Liver (tissue), 9 donors: ENCODE data around the gene FAM193A. TPM values are rescaled to one million over a fixed set of nuclear protein-coding genes. Genes with fewer than 3 reads are reported as not detected.

Experiments used
- DNase-seq: peaks from one replicate; pipeline ENCODE4 v3.0.0-alpha.2; 2017; ENCODE audit warnings: low spot score
- H3K27ac ChIP-seq, 2 donors: one replicate each; pipeline ENCODE4 v1.7.0; 2013; ENCODE audit warnings: inconsistent platforms in 2 of 2, low read length in 2 of 2, control low read depth in 1 of 2, low read depth in 1 of 2, mild to moderate bottlenecking in 1 of 2
- H3K27me3 ChIP-seq, 4 donors: one replicate each; pipeline versions ENCODE4 v1.6.1 to v1.7.0; 2013; ENCODE audit warnings: low read length in 3 of 4, inconsistent platforms in 1 of 4, mild to moderate bottlenecking in 1 of 4, moderate library complexity in 1 of 4; ENCODE audit not compliant: control insufficient read depth in 4 of 4, insufficient read depth in 4 of 4
- H3K36me3 ChIP-seq, 4 donors: one replicate each; pipeline versions ENCODE4 v1.6.1 to v1.7.0; 2013; ENCODE audit warnings: low read length in 3 of 4, mild to moderate bottlenecking in 3 of 4, low read depth in 1 of 4, moderate library complexity in 1 of 4; ENCODE audit not compliant: control insufficient read depth in 4 of 4, insufficient read depth in 3 of 4
- H3K4me1 ChIP-seq, 4 donors: one replicate each; pipeline versions ENCODE4 v1.6.1 to v1.7.0; 2013; ENCODE audit warnings: low read length in 3 of 4, mild to moderate bottlenecking in 3 of 4, moderate library complexity in 1 of 4; ENCODE audit not compliant: control insufficient read depth in 4 of 4, insufficient read depth in 4 of 4
- H3K4me3 ChIP-seq, 3 donors: one replicate each; pipeline versions ENCODE4 v1.6.1 to v1.7.0; 2013; ENCODE audit warnings: low read length in 3 of 3, control low read depth in 1 of 3, low read depth in 1 of 3, mild to moderate bottlenecking in 1 of 3
- H3K9ac ChIP-seq, 2 donors: one replicate each; pipeline ENCODE4 v1.7.0; 2013; ENCODE audit warnings: low read length in 2 of 2, mild to moderate bottlenecking in 2 of 2, moderate library complexity in 2 of 2, control low read depth in 1 of 2, low read depth in 1 of 2
- H3K9me3 ChIP-seq, 4 donors: one replicate each; pipeline versions ENCODE4 v1.6.1 to v1.7.0; 2013; ENCODE audit warnings: low read length in 3 of 4; ENCODE audit not compliant: control insufficient read depth in 4 of 4
- EGR1 ChIP-seq, 2 donors: IDR thresholded peaks; 2 replicates each; pipeline ENCODE4 v1.6.1; 2016 to 2018; ENCODE audit warnings: antibody characterized with exemption in 2 of 2, low read depth in 2 of 2
- FOXA1 ChIP-seq: IDR thresholded peaks from 2 replicates; pipeline ENCODE4 v1.6.1; 2016; ENCODE audit warnings: antibody characterized with exemption
- FOXA2 ChIP-seq: IDR thresholded peaks from 2 replicates; pipeline ENCODE4 v1.6.1; 2016; ENCODE audit warnings: antibody characterized with exemption
- GABPA ChIP-seq, 2 donors: IDR thresholded peaks in 1 of 2; conservative IDR thresholded peaks in 1 of 2; 2 replicates each; pipeline ENCODE4 v1.6.1; 2016; ENCODE audit warnings: antibody characterized with exemption in 2 of 2, mild to moderate bottlenecking in 1 of 2, moderate library complexity in 1 of 2
- HNF4A ChIP-seq, 2 donors: conservative IDR thresholded peaks; 2 replicates each; pipeline ENCODE4 v1.6.1; 2016; ENCODE audit warnings: antibody characterized with exemption in 2 of 2, mild to moderate bottlenecking in 2 of 2
- JUND ChIP-seq, 2 donors: IDR thresholded peaks; 2 replicates each; pipeline ENCODE4 v1.6.1; 2016; ENCODE audit warnings: antibody characterized with exemption in 2 of 2
- NR2F2 ChIP-seq: IDR thresholded peaks from 2 replicates; pipeline ENCODE4 v1.6.1; 2016; ENCODE audit warnings: antibody characterized with exemption
- RAD21 ChIP-seq, 2 donors: IDR thresholded peaks; 2 replicates each; pipeline ENCODE4 v1.6.1; 2016; ENCODE audit warnings: antibody characterized with exemption in 2 of 2, mild to moderate bottlenecking in 2 of 2
- RXRA ChIP-seq, 2 donors: IDR thresholded peaks; 2 replicates each; pipeline ENCODE4 v1.6.1; 2017 to 2018; ENCODE audit warnings: antibody characterized with exemption in 2 of 2, mild to moderate bottlenecking in 1 of 2
- SP1 ChIP-seq: IDR thresholded peaks from 2 replicates; pipeline ENCODE4 v1.6.1; 2018; ENCODE audit warnings: antibody characterized with exemption, mild to moderate bottlenecking
- TAF1 ChIP-seq: conservative IDR thresholded peaks from 2 replicates; pipeline ENCODE4 v1.6.1; 2016; ENCODE audit warnings: antibody characterized with exemption, mild to moderate bottlenecking
- YY1 ChIP-seq: IDR thresholded peaks from 2 replicates; pipeline ENCODE4 v1.6.1; 2016; ENCODE audit warnings: antibody characterized with exemption, mild to moderate bottlenecking
- WGBS: extraction: QIAGEN DNeasy Blood & Tissue Kit; methylation state at CpG from one replicate; pipeline ENCODE4 v1.1.7; 2013; 5-methylcytosine and 5-hydroxymethylcytosine counted together
- polyA plus RNA-seq, 2 donors: library from polyadenylated mRNA; stranded (reverse) in 1 of 2; unstranded in 1 of 2; fragments of 200-250 nt in 1 of 2; fragments of >200 nt in 1 of 2; fragmentation: Nextera tagmentation in 1 of 2; extraction: Ambion mirVana in 1 of 2; gene quantifications; one replicate each; pipeline versions ENCODE4 v1.2.1 to v1.2.3, GENCODE V29; 2013 to 2015
- total RNA-seq, 2 donors: library from RNA; depleted of rRNA; stranded (reverse); fragments of >200 nt; gene quantifications; one replicate each; pipeline ENCODE4 v1.2.3, GENCODE V29; 2014
- TF ChIP-seq, protein P1 (sequence below): IDR thresholded peaks from 2 replicates; pipeline ENCODE4 v1.6.1; 2016; ENCODE audit warnings: antibody characterized with exemption
- TF ChIP-seq, protein P2 (sequence below): IDR thresholded peaks from 2 replicates; pipeline ENCODE4 v1.6.1; 2016; ENCODE audit warnings: antibody characterized with exemption, mild to moderate bottlenecking
- TF ChIP-seq, protein P3 (sequence below): IDR thresholded peaks from 2 replicates; pipeline ENCODE4 v1.6.1; 2016; ENCODE audit warnings: antibody characterized with exemption
- TF ChIP-seq, protein P4 (sequence below): IDR thresholded peaks from 2 replicates; pipeline ENCODE4 v1.6.1; 2016; ENCODE audit warnings: antibody characterized with exemption
- TF ChIP-seq, protein P5 (sequence below): fragments of 150-350 bp; IDR thresholded peaks from 2 replicates; pipeline ENCODE4 v1.5.1; 2017; ENCODE audit warnings: improper control_type of control experiment, low read depth, low read length; ENCODE audit not compliant: missing input control
- donor health status: healthy.
- donor health status: healthy.
- donor health status: healthy.
- donor health status: healthy.
- donor health status: healthy.

FAM193A gene
- total and polyA plus RNA-seq, 4 donors = 3.9 to 10.2 (median 7.0) TPM

DNA sequence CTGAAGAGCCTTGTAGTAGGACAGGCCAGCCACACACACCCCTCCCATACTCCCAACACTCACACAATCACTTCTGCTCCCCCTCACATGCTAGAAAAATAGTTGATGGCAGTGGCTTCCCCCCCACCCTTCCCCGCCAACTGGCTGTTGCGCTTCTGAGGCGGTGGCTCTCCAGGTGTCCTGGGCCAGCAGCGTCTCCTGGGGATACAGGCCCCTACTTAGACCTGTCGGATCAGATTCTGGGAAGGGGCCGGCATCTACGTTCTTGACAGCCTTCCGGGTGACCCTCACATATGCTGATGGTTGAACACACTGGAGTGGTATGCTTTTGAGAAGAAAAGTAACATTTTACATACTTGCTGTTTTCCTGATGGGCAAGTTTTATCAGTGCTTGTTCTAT lies 179.8 kb downstream of the FAM193A start (continued):
- TF ChIP-seq, protein P1, sequence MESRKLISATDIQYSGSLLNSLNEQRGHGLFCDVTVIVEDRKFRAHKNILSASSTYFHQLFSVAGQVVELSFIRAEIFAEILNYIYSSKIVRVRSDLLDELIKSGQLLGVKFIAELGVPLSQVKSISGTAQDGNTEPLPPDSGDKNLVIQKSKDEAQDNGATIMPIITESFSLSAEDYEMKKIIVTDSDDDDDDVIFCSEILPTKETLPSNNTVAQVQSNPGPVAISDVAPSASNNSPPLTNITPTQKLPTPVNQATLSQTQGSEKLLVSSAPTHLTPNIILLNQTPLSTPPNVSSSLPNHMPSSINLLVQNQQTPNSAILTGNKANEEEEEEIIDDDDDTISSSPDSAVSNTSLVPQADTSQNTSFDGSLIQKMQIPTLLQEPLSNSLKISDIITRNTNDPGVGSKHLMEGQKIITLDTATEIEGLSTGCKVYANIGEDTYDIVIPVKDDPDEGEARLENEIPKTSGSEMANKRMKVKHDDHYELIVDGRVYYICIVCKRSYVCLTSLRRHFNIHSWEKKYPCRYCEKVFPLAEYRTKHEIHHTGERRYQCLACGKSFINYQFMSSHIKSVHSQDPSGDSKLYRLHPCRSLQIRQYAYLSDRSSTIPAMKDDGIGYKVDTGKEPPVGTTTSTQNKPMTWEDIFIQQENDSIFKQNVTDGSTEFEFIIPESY = no peak
- TF ChIP-seq FOXA2 = no peak
- TF ChIP-seq NR2F2 = no peak

DNA sequence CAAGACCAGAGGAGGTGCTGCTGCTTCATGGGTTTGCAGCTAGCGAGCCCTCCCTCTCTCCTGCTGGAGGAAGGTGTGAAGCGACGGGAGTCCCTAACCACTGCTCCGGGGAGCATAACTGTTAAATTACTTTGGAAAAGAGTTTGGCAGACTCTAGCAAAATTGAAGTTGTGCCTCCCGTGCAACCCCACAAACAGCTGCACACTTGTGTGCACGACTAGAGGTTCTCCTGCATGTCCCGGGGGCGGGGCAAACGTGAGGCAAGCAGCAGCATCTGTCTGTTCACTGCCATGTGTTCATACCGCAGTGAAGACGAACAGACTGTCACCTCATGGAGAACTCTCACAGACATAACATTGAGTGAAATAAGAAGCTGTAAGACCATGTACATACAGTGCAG lies 185.1 kb downstream of the FAM193A start:
- Histone ChIP-seq H3K4me1 (no peaks in the 10 kb centered on the region), H3K27ac (no peak overlapping the region), H3K36me3 (peaks cover 5 to 21% (median 18%) of the 10 kb centered on the region in 4 donors), H3K27me3 (no peaks in the 10 kb centered on the region), H3K9me3 (no peaks in the 10 kb centered on the region), H3K4me3 (no peak overlapping the region), H3K9ac (no peak overlapping the region)
- no peak for DNase-seq
- TF ChIP-seq YY1 (no peak), TAF1 (no peak), EGR1 (IDR thresholded peaks at IDR 0.05; ENCODE audit: low read depth in 2 of 2) (no peak), NR2F2 (no peak), JUND (IDR thresholded peaks at IDR 0.05) (no peak), GABPA (IDR thresholded peaks at IDR 0.05 in 1 of 2, conservative IDR thresholded peaks at IDR 0.05 in 1 of 2) (no peak), RXRA (IDR thresholded peaks at IDR 0.05) (no peak), FOXA1 (no peak)
- WGBS = 94% methylated on average over 11 of the region's 11 CpGs

DNA sequence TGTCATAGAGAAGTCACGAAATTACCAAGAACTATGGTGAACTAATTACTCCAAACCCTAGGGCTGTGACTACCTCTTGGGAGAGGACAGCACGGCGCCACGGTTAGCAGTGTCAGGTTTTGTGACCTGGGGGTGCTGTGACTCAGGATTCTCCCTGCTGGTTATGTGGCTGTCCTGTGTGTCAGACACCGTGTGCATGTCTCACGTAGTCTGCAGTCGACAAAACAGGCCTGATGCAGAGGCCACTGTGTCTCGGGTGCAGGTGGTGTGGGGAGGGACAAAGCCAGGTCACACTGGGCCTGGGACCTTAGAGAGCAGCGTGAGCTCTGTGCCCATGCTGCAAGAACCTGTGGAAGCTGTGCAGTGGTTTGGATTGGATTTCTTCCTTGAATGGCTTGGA lies 185.6 kb downstream of the FAM193A start:
- Histone ChIP-seq H3K36me3 (peaks cover 5 to 21% (median 18%) of the 10 kb centered on the region in 4 donors), H3K4me1 (no peaks in the 10 kb centered on the region), H3K4me3 (no peak overlapping the region), H3K9ac (no peak overlapping the region), H3K27me3 (no peaks in the 10 kb centered on the region), H3K27ac (no peak overlapping the region), H3K9me3 (no peaks in the 10 kb centered on the region)
- 96% methylated on average over 9 of the region's 9 CpGs for WGBS
- DNase-seq = no peak
- TF ChIP-seq EGR1 (IDR thresholded peaks at IDR 0.05; ENCODE audit: low read depth in 2 of 2) = no peak
- TF ChIP-seq FOXA1 = no peak
- TF ChIP-seq RAD21 (IDR thresholded peaks at IDR 0.05) = no peak
- TF ChIP-seq FOXA2 = no peak
- TF ChIP-seq, protein P2, sequence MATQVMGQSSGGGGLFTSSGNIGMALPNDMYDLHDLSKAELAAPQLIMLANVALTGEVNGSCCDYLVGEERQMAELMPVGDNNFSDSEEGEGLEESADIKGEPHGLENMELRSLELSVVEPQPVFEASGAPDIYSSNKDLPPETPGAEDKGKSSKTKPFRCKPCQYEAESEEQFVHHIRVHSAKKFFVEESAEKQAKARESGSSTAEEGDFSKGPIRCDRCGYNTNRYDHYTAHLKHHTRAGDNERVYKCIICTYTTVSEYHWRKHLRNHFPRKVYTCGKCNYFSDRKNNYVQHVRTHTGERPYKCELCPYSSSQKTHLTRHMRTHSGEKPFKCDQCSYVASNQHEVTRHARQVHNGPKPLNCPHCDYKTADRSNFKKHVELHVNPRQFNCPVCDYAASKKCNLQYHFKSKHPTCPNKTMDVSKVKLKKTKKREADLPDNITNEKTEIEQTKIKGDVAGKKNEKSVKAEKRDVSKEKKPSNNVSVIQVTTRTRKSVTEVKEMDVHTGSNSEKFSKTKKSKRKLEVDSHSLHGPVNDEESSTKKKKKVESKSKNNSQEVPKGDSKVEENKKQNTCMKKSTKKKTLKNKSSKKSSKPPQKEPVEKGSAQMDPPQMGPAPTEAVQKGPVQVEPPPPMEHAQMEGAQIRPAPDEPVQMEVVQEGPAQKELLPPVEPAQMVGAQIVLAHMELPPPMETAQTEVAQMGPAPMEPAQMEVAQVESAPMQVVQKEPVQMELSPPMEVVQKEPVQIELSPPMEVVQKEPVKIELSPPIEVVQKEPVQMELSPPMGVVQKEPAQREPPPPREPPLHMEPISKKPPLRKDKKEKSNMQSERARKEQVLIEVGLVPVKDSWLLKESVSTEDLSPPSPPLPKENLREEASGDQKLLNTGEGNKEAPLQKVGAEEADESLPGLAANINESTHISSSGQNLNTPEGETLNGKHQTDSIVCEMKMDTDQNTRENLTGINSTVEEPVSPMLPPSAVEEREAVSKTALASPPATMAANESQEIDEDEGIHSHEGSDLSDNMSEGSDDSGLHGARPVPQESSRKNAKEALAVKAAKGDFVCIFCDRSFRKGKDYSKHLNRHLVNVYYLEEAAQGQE = no peak
- TF ChIP-seq, protein P3, sequence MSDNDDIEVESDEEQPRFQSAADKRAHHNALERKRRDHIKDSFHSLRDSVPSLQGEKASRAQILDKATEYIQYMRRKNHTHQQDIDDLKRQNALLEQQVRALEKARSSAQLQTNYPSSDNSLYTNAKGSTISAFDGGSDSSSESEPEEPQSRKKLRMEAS = no peak
- no peak for TF ChIP-seq GABPA (IDR thresholded peaks at IDR 0.05 in 1 of 2, conservative IDR thresholded peaks at IDR 0.05 in 1 of 2)
- TF ChIP-seq, protein P1 = no peak
- no peak for TF ChIP-seq NR2F2
- TF ChIP-seq JUND (IDR thresholded peaks at IDR 0.05) = no peak
- TF ChIP-seq RXRA (IDR thresholded peaks at IDR 0.05) = no peak
- TF ChIP-seq HNF4A (conservative IDR thresholded peaks at IDR 0.05) = no peak
- no peak for TF ChIP-seq SP1
- TF ChIP-seq, protein P4, sequence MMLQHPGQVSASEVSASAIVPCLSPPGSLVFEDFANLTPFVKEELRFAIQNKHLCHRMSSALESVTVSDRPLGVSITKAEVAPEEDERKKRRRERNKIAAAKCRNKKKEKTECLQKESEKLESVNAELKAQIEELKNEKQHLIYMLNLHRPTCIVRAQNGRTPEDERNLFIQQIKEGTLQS = no peak
- TF ChIP-seq, protein P5, sequence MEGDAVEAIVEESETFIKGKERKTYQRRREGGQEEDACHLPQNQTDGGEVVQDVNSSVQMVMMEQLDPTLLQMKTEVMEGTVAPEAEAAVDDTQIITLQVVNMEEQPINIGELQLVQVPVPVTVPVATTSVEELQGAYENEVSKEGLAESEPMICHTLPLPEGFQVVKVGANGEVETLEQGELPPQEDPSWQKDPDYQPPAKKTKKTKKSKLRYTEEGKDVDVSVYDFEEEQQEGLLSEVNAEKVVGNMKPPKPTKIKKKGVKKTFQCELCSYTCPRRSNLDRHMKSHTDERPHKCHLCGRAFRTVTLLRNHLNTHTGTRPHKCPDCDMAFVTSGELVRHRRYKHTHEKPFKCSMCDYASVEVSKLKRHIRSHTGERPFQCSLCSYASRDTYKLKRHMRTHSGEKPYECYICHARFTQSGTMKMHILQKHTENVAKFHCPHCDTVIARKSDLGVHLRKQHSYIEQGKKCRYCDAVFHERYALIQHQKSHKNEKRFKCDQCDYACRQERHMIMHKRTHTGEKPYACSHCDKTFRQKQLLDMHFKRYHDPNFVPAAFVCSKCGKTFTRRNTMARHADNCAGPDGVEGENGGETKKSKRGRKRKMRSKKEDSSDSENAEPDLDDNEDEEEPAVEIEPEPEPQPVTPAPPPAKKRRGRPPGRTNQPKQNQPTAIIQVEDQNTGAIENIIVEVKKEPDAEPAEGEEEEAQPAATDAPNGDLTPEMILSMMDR = no peak
- TF ChIP-seq YY1 = no peak
- no peak for TF ChIP-seq TAF1
